D341Med (cell line): ENCODE results near the gene KATNA1.
A peak's percentile ranks its signal among the peaks of the same experiment; 100 is the strongest.

Source experiments
- DNase-seq: peaks from one replicate; pipeline ENCODE4 v3.0.0; 2012; ENCODE audit warnings: low spot score

Gene KATNA1

GRCh38 chr6:149608381-149608982, 40.0 kb downstream of the KATNA1 start:
- DNase-seq: no peak

GRCh38 chr6:149600508-149600907, 48.0 kb downstream of the KATNA1 start:
- DNase-seq: no peak

- no peak for DNase-seq
Measured at GRCh38 chr6:149593408-149593807, 55.1 kb downstream of the KATNA1 start.

- no peak for DNase-seq
Measured at GRCh38 chr6:149592983-149593382, 55.5 kb downstream of the KATNA1 start.

- peak; percentile 47 for DNase-seq
Measured at GRCh38 chr6:149586149-149586548, 62.4 kb downstream of the KATNA1 start.

GRCh38 chr6:149581349-149581748, 67.2 kb downstream of the KATNA1 start:
- no peak for DNase-seq

GRCh38 chr6:149580880-149581279, 67.6 kb downstream of the KATNA1 start:
- DNase-seq: no peak

GRCh38 chr6:149567945-149568585, 80.4 kb downstream of the KATNA1 start:
- no peak for DNase-seq

- no peak for DNase-seq
Measured at GRCh38 chr6:149567194-149567586, 81.3 kb downstream of the KATNA1 start.

- peak; percentile 75 for DNase-seq
Measured at GRCh38 chr6:149566410-149567193, 81.9 kb downstream of the KATNA1 start.

GRCh38 chr6:149565527-149566409, 82.7 kb downstream of the KATNA1 start, which contains the start of gene GINM1:
Gene GINM1, plus strand, starts transcription at chr6:149566375. Its CDS starts 40 bp downstream, at chr6:149566415.
- peak; percentile 99 for DNase-seq

GRCh38 chr6:149563928-149564325, 84.6 kb downstream of the KATNA1 start:
- no peak for DNase-seq

GRCh38 chr6:149563203-149563927, 85.1 kb downstream of the KATNA1 start:
- DNase-seq: no peak

GRCh38 chr6:149560736-149561135, 87.8 kb downstream of the KATNA1 start:
- DNase-seq: peak; percentile 67

- DNase-seq: no peak
Measured at GRCh38 chr6:149559389-149559788, 89.1 kb downstream of the KATNA1 start.

- no peak for DNase-seq
Measured at GRCh38 chr6:149558029-149558428, 90.5 kb downstream of the KATNA1 start.

GRCh38 chr6:149551920-149552319, 96.6 kb downstream of the KATNA1 start:
- DNase-seq: no peak

GRCh38 chr6:149545754-149546471, 102.6 kb downstream of the KATNA1 start, which contains the start of gene PPIL4:
Gene PPIL4, minus strand, starts transcription at chr6:149546043. Its CDS starts 38 bp downstream, at chr6:149546005.
- peak; percentile 97 for DNase-seq

GRCh38 chr6:149545258-149545753, 103.2 kb downstream of the KATNA1 start:
- peak; percentile 39 for DNase-seq
